Hepatocyte (in vitro differentiated cells): Measurements from ENCODE around the gene FOXO3. TPM values are rescaled to one million over a fixed set of nuclear protein-coding genes. Genes with fewer than 3 reads are reported as not detected.

Experiments used
- DNase-seq: peaks from one replicate; pipeline ENCODE4 v3.0.0-alpha.2; 2016; ENCODE audit warnings: low spot score
- H2AFZ ChIP-seq: fragments of 200-600 bp; sonication (generic); 2 replicates; pipeline ENCODE4 v1.6.0; 2016; ENCODE audit warnings: antibody characterized with exemption, mild to moderate bottlenecking
- H3K27ac ChIP-seq: fragments of 200-600 bp; sonication (generic); 2 replicates; pipeline ENCODE4 v1.5.1; 2016; ENCODE audit warnings: mild to moderate bottlenecking
- H3K27me3 ChIP-seq: fragments of 200-600 bp; sonication (generic); 2 replicates; pipeline ENCODE4 v1.6.1; 2016
- H3K36me3 ChIP-seq: fragments of 200-600 bp; sonication (generic); replicated peaks from 2 replicates; pipeline ENCODE4 v1.5.1; 2016; ENCODE audit warnings: low read depth; ENCODE audit not compliant: insufficient read depth
- H3K4me1 ChIP-seq: fragments of 200-600 bp; sonication (generic); 2 replicates; pipeline ENCODE4 v1.5.1; 2016; ENCODE audit warnings: mild to moderate bottlenecking, moderate library complexity; ENCODE audit not compliant: insufficient read depth
- H3K4me2 ChIP-seq: fragments of 200-600 bp; sonication (generic); 2 replicates; pipeline ENCODE4 v1.6.0; 2016
- H3K4me3 ChIP-seq: fragments of 200-600 bp; sonication (generic); 2 replicates; pipeline ENCODE4 v1.5.1; 2016; ENCODE audit warnings: mild to moderate bottlenecking
- H3K79me2 ChIP-seq: fragments of 200-600 bp; sonication (generic); 2 replicates; pipeline ENCODE4 v1.6.0; 2017; ENCODE audit warnings: mild to moderate bottlenecking
- H3K9me2 ChIP-seq: fragments of 200-600 bp; sonication (generic); replicated peaks from 2 replicates; pipeline ENCODE4 v1.6.0; 2017; ENCODE audit warnings: mild to moderate bottlenecking; ENCODE audit not compliant: insufficient read depth
- H3K9me3 ChIP-seq: fragments of 200-600 bp; sonication (generic); 2 replicates; pipeline ENCODE4 v1.5.1; 2016; ENCODE audit warnings: low read depth, mild to moderate bottlenecking
- H4K20me1 ChIP-seq: fragments of 200-600 bp; sonication (generic); 2 replicates; pipeline ENCODE4 v1.6.0; 2016; ENCODE audit warnings: mild to moderate bottlenecking; ENCODE audit not compliant: insufficient read depth, poor library complexity, severe bottlenecking
- CTCF ChIP-seq: fragments of 200-600 bp; sonication (generic); IDR thresholded peaks from 2 replicates; pipeline ENCODE4 v1.5.1; 2016; ENCODE audit warnings: antibody characterized with exemption, mild to moderate bottlenecking; ENCODE audit not compliant: poor library complexity
- EZH2 ChIP-seq: fragments of 200-600 bp; sonication (generic); IDR thresholded peaks from 2 replicates; pipeline ENCODE4 v1.6.1; 2016; ENCODE audit warnings: antibody characterized with exemption, mild to moderate bottlenecking, borderline replicate concordance
- EZH2phosphoT487 ChIP-seq: fragments of 200-600 bp; sonication (generic); IDR thresholded peaks from one replicate; pipeline ENCODE4 v1.6.1; 2018; ENCODE audit warnings: antibody characterized with exemption, mild to moderate bottlenecking, low read depth, moderate library complexity; ENCODE audit not compliant: unreplicated experiment, severe bottlenecking
- WGBS: methylation state at CpG from one replicate; pipeline ENCODE4 v1.1.6; 2016; ENCODE audit warnings: low lambda C conversion rate; ENCODE audit errors: missing lambda C conversion rate; 5-methylcytosine and 5-hydroxymethylcytosine counted together
- polyA plus RNA-seq: library from polyadenylated mRNA; unstranded; fragments of >200 nt; fragmentation: Nextera tagmentation; extraction: Ambion mirVana; gene quantifications from 2 replicates; pipeline ENCODE4 v1.2.1, GENCODE V29; 2016
- total RNA-seq: library from RNA; depleted of rRNA; stranded (reverse); fragments of >200 nt; gene quantifications from 2 replicates; pipeline ENCODE4 v1.2.3, GENCODE V29; 2014

FOXO3 gene
- total and polyA plus RNA-seq, 2 experiments from 2014 or later = 44.6 to 54.9 TPM

GRCh38 chr6:108568551-108569305 is 8.0 kb downstream of the FOXO3 start:
- Histone ChIP-seq H3K9me3 (no peaks in the 10 kb centered on the region), H3K9me2 (no peaks in the 10 kb centered on the region), H3K4me1 (peaks cover 20% of the 10 kb centered on the region), H2AFZ (no peak overlapping the region), H3K79me2 (peaks cover 99% of the 10 kb centered on the region), H3K27me3 (no peaks in the 10 kb centered on the region), H3K36me3 (no peaks in the 10 kb centered on the region), H3K27ac (no peak overlapping the region), H3K4me2 (no peak overlapping the region), H4K20me1 (peaks cover 92% of the 10 kb centered on the region), H3K4me3 (no peak overlapping the region)
- TF ChIP-seq CTCF (no peak), EZH2phosphoT487 (no peak), EZH2 (no peak)
- no peak for DNase-seq
- WGBS = 96% methylated on average over 3 of the region's 3 CpGs

- no peaks in the 10 kb centered on the region for H3K36me3 ChIP-seq
- H3K27me3 ChIP-seq = no peaks in the 10 kb centered on the region
- H3K9me3 ChIP-seq = no peaks in the 10 kb centered on the region
- no peaks in the 10 kb centered on the region for H3K9me2 ChIP-seq
- peaks cover 86% of the 10 kb centered on the region for H4K20me1 ChIP-seq
- no peak for DNase-seq
- peaks cover 99% of the 10 kb centered on the region for H3K79me2 ChIP-seq
- no peak overlapping the region for H3K4me3 ChIP-seq
- no peak overlapping the region for H3K4me2 ChIP-seq
- 86% methylated on average over 1 of the region's 1 CpG for WGBS
- no peak overlapping the region for H2AFZ ChIP-seq
- H3K27ac ChIP-seq = no peak overlapping the region
- peaks cover 6% of the 10 kb centered on the region for H3K4me1 ChIP-seq
- TF ChIP-seq EZH2 = no peak
- peak; percentile 26 for TF ChIP-seq CTCF
- TF ChIP-seq EZH2phosphoT487 = no peak
These were observed 9.8 kb downstream of the FOXO3 start for GRCh38 chr6:108570517-108570916.

- Histone ChIP-seq H4K20me1 (peaks cover 82% of the 10 kb centered on the region), H3K27ac (no peak overlapping the region), H3K9me2 (no peaks in the 10 kb centered on the region), H2AFZ (no peak overlapping the region), H3K4me3 (no peak overlapping the region), H3K4me1 (peaks cover 32% of the 10 kb centered on the region), H3K36me3 (no peaks in the 10 kb centered on the region), H3K79me2 (peaks cover 100% of the 10 kb centered on the region), H3K4me2 (peak overlapping the region; percentile 13), H3K27me3 (no peaks in the 10 kb centered on the region), H3K9me3 (no peaks in the 10 kb centered on the region)
- WGBS = 46% methylated on average over 4 of the region's 4 CpGs
- no peak for DNase-seq
- no peak for TF ChIP-seq EZH2phosphoT487
- TF ChIP-seq EZH2 = no peak
- no peak for TF ChIP-seq CTCF
These were observed 13.9 kb downstream of the FOXO3 start for GRCh38 chr6:108574457-108575141.
